Stimulated activated CD4-positive, alpha-beta T cell treated with anti-CD3 and anti-CD28 coated beads, Interleukin-15, amount 100 ng/mL, for 1 hour (primary cell): ENCODE results near the gene FAM185A.
"Not testable (repeated sequence)": the region's sequence is repeated elsewhere in the genome, so short reads cannot be mapped to it uniquely, and the experiment has no call there.

ENCODE experiments used
- DNase-seq, 2 donors: peaks; one replicate each; pipeline ENCODE4 v3.0.0-alpha.2; 2020; ENCODE audit warnings: low read depth in 1 of 2, low spot score in 1 of 2

FAM185A gene

DNA sequence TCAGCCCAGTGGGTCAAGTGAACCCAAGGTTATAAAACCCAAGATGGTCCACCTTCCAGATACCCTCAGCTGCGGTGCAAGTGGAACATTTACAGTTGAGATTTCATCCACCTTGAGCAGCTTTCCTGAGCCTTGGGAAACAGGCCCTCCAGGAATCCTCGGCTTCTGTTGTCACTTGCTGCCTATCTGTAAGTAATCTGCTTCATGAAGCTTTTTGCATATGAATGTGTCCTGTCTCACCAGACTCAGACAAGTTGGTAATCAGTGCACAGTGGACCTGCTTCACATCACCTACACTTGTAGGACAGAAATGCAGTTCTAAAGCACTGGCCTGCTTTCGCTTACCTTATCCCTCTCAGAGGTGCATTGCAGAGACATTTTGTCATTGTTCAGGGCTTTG, 80.3 kb downstream of the FAM185A start:
- no peak for DNase-seq

DNA sequence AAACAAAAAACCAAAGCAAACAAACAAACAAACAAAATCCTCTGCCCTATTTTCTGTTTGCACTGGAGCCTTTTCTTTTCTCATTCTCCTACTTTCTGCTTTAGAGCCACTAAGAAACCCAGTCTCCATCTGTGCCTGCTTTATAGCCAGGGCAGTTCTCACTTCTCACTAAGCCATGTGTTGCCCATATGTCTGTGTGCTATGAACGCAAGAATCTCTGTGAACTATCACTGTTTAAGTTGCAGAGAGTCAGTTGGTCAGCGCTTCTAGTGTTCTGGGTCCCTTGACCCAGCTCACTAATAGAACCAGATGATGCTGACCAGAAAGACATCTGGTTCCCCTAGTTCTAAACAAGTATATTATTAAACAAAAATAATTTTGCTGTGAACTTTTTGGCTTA, 81.4 kb downstream of the FAM185A start:
- DNase-seq = no peak

- no peak for DNase-seq
Measured at GRCh38 chr7:102832674-102833073, 83.9 kb downstream of the FAM185A start.

DNA sequence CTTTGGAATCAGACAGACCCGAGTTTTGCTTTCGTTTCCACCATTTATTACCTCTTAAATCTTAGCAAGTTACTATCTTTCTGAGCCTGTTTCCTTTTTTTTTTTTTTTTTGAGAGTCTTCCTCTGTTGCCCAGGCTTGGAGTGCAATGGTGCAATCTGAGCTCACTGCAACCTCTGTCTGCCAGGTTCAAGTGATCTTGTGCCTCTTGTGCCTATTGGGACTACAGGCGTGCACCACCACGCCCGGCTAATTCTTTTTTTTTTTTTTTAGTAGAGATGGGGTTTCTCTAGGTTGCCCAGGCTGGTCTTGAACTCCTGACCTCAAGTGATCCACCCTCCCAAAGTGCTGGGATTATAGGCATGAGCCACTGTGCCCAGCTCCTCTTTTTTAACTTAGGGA, 84.5 kb downstream of the FAM185A start:
- DNase-seq = no peak

DNA sequence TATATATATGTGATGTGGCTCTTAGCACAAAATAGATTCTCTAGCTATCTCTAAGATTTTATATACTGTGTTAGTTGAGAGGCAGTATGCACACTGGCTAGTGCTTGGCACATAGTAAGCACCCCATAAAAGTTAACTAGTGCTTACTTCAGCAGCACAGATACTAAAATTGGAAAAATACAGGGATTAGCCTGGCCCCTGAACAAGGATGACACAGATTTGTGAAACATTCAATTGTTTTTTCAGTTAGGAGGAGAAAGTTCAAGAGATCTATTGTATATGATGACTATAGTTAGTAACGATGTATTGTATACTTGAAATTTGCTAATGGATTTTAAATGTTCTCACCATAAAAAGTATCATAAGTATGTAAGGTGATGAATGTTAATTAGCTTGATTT, 85.7 kb downstream of the FAM185A start:
- DNase-seq = no peak

GRCh38 chr7:102834999-102835398, 86.2 kb downstream of the FAM185A start:
- DNase-seq = no peak

GRCh38 chr7:102836191-102836919, 87.6 kb downstream of the FAM185A start:
- DNase-seq = no peak

GRCh38 chr7:102836977-102837376, 88.2 kb downstream of the FAM185A start:
- no peak for DNase-seq

DNA sequence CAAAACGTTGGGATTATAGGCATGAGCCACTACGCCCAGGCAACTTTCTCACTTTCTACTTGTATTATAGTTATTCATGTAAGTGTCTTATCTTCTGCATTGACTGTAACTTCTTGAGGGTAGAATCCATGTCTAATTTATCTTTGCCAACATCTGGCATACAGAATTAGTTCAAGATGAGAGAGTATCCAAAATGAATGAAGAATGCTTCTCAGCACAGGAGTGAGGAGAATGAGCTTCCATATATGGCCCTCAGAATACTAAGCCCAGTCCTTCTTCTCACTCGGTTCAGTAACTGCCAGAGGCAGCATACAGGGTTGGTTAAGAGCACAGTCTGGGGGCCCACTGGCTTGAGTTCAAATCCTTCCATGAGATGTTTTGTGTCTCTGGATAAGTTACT, 89.0 kb downstream of the FAM185A start:
- DNase-seq = no peak

- not testable (repeated sequence) for DNase-seq
Measured at GRCh38 chr7:102838572-102839101, 89.8 kb downstream of the FAM185A start.

DNA sequence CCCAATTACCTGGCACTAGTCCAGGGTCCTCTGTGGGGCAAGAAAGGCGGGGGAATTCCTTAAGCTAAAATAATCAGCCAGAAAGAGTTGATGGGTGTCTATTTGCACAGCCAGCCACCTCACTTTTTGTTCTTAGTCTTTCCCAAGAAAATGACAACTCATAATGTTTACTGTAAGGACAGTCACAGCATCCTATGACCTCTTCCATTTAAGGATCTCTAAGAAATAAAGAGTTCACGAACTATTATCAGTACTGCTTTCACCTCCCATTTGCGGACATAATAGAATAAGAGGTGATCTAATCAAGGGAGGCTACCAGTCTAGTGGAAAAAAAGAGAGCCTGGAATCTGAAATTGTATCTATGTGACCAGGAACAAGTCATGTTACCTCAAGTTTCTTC, 91.6 kb downstream of the FAM185A start:
- no peak for DNase-seq

DNA sequence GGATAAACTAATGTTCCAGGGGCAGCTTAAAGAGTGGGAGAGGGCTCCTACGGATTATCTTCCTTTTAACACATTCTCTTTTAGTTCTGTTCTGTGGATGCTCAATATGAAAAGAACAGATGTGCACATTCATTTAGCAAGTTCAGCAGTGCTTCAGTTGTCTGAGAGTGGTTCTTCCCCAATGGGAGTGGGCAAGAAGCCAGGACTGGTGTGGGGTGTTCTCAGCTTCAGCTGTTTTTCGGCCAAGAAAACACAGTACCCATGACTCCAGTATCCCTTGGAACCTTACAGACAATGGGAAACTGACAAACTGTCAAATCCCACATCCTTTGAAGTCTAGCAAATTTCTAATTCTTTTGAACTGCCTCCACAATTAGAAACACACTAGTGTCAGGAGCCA, 92.5 kb downstream of the FAM185A start:
- DNase-seq = no peak

DNA sequence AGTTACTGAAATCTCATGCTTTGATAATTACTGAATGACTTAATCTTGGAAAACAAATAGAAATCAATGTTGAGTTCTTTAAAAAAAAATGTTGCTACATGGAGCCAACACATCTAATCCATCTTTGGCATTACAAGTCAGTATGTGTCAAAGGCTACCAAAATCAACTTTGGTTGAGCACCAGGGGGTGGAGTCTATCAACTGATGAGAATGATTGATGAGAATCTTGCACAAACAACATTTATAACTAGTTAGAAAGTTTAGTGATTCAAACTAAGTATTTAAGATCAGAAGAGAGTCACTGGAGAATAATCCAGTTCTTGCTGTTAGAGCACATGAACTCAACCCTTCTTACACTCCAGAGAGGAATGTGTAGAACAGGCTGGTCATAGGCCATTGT, 93.5 kb downstream of the FAM185A start:
- no peak for DNase-seq

GRCh38 chr7:102843850-102844249, 95.1 kb downstream of the FAM185A start:
- no peak for DNase-seq

DNA sequence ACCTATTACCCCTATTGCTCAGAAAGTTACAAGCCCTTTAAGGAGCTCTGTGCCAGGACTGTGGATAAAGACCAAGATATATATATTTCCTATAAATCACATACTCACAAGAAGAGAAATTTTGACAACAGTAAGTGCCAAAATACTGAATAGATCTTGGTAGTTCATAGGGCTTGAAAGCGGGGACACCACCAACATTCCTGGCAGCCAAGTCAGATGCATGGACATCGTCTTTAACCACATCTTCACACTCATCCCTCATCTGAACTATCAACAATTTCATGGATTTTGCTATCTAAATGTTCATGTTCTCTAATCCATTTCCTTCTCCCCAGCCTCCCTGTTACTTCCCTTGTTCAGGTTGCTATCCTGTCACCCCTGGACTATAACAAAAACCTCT, 96.5 kb downstream of the FAM185A start:
- no peak for DNase-seq

DNA sequence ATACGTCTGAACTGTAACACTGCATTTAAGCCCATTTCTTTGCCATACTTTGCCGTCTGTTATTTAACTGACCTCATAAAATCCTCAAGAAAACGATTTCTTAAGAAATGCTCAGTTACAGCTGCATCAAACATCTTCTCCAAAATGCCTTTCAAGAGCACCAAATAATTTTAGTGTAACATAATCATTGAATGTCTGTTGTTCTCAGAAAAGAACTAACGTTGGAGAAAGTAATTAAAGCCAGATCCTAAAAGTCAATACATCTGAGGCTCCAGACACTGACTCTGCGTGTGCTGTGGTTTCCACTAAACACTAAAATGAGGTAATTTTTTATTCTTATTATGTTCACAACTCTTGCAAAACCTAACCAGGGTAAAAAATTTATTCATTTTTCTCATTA, 100.3 kb downstream of the FAM185A start:
- no peak for DNase-seq

GRCh38 chr7:102849538-102849937, 100.7 kb downstream of the FAM185A start:
- DNase-seq = no peak

GRCh38 chr7:102856036-102856435, 107.2 kb downstream of the FAM185A start:
- no peak for DNase-seq
